Measurements from ENCODE around the gene PTPRN2.

The PTPRN2 gene

GRCh38 chr7:158017111-158018097, 570.2 kb downstream of the PTPRN2 start:
- Histone ChIP-seq H3K27ac (no peak overlapping the region), H3K27me3 (ENCODE audit: control insufficient read depth, insufficient read depth, low read length) (no peaks in the 10 kb centered on the region), H3K9me3 (ENCODE audit: control insufficient read depth, low read length) (no peaks in the 10 kb centered on the region), H3K9ac (no peak overlapping the region), H2AFZ (no peak overlapping the region), H3K4me2 (ENCODE audit: low read length) (no peak overlapping the region), H3K4me3 (ENCODE audit: low read depth, low read length) (no peak overlapping the region), H3K79me2 (no peaks in the 10 kb centered on the region), H3K36me3 (ENCODE audit: control insufficient read depth, insufficient read depth, low read length) (no peaks in the 10 kb centered on the region), H3K4me1 (no peaks in the 10 kb centered on the region)
- TF ChIP-seq, protein P1, sequence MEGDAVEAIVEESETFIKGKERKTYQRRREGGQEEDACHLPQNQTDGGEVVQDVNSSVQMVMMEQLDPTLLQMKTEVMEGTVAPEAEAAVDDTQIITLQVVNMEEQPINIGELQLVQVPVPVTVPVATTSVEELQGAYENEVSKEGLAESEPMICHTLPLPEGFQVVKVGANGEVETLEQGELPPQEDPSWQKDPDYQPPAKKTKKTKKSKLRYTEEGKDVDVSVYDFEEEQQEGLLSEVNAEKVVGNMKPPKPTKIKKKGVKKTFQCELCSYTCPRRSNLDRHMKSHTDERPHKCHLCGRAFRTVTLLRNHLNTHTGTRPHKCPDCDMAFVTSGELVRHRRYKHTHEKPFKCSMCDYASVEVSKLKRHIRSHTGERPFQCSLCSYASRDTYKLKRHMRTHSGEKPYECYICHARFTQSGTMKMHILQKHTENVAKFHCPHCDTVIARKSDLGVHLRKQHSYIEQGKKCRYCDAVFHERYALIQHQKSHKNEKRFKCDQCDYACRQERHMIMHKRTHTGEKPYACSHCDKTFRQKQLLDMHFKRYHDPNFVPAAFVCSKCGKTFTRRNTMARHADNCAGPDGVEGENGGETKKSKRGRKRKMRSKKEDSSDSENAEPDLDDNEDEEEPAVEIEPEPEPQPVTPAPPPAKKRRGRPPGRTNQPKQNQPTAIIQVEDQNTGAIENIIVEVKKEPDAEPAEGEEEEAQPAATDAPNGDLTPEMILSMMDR (IDR thresholded peaks at IDR 0.05): no peak

GRCh38 chr7:158016180-158017097, 571.2 kb downstream of the PTPRN2 start:
- Histone ChIP-seq H3K4me3 (ENCODE audit: low read depth, low read length) (no peak overlapping the region), H3K4me1 (no peaks in the 10 kb centered on the region), H3K79me2 (no peaks in the 10 kb centered on the region), H3K27ac (no peak overlapping the region), H3K9ac (no peak overlapping the region), H3K4me2 (ENCODE audit: low read length) (no peak overlapping the region), H3K27me3 (ENCODE audit: control insufficient read depth, insufficient read depth, low read length) (no peaks in the 10 kb centered on the region), H2AFZ (no peak overlapping the region), H3K9me3 (ENCODE audit: control insufficient read depth, low read length) (no peaks in the 10 kb centered on the region), H3K36me3 (ENCODE audit: control insufficient read depth, insufficient read depth, low read length) (no peaks in the 10 kb centered on the region)
- TF ChIP-seq, protein P1 (IDR thresholded peaks at IDR 0.05): no peak

GRCh38 chr7:158015403-158016179, 572.0 kb downstream of the PTPRN2 start:
- Histone ChIP-seq H3K79me2 (no peaks in the 10 kb centered on the region), H3K9ac (no peak overlapping the region), H3K27ac (no peak overlapping the region)

DNA sequence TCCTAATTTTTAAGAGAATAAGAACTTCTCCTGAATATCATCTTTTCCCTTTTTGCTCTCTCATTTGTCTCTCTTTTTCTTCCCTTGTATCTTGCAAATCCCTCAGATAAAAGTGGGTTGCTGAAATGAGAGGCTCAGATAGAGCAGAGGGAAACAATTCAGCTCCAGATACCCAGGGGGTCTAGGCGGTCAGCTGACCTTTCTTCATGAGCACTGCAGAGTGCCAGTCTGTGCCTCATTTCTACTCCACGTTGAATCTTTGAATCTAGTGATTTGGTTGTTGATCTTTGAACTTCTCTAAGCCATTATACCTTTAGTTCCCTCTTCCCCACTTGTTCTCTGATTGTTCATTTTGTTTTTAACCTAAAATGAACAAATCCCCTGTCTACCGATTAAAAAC, 572.6 kb downstream of the PTPRN2 start:
- H3K4me3 ChIP-seq (ENCODE audit: low read depth, low read length): no peak overlapping the region
- no peaks in the 10 kb centered on the region for H3K27me3 ChIP-seq (ENCODE audit: control insufficient read depth, insufficient read depth, low read length)
- no peaks in the 10 kb centered on the region for H3K79me2 ChIP-seq
- no peaks in the 10 kb centered on the region for H3K9me3 ChIP-seq (ENCODE audit: control insufficient read depth, low read length)
- no peak overlapping the region for H3K9ac ChIP-seq
- no peaks in the 10 kb centered on the region for H3K36me3 ChIP-seq (ENCODE audit: control insufficient read depth, insufficient read depth, low read length)
- H3K4me1 ChIP-seq: no peaks in the 10 kb centered on the region
- H3K4me2 ChIP-seq (ENCODE audit: low read length): no peak overlapping the region
- TF ChIP-seq, protein P1 (IDR thresholded peaks at IDR 0.05): no peak
- no peak overlapping the region for H3K27ac ChIP-seq
- no peak overlapping the region for H2AFZ ChIP-seq

More at GRCh38 chr7:158015403-158016179, 572.0 kb downstream of the PTPRN2 start:
- H3K9me3 ChIP-seq (ENCODE audit: control insufficient read depth, low read length): no peaks in the 10 kb centered on the region
- no peak overlapping the region for H2AFZ ChIP-seq
- TF ChIP-seq, protein P1 (IDR thresholded peaks at IDR 0.05): no peak
- no peak overlapping the region for H3K4me3 ChIP-seq (ENCODE audit: low read depth, low read length)
- no peaks in the 10 kb centered on the region for H3K27me3 ChIP-seq (ENCODE audit: control insufficient read depth, insufficient read depth, low read length)
- no peak overlapping the region for H3K4me2 ChIP-seq (ENCODE audit: low read length)
- no peaks in the 10 kb centered on the region for H3K36me3 ChIP-seq (ENCODE audit: control insufficient read depth, insufficient read depth, low read length)
- H3K4me1 ChIP-seq: no peaks in the 10 kb centered on the region

Measured in parathyroid adenoma (tissue), 2 donors.